Lower leg skin (tissue), 4 donors: ENCODE measurements around the gene RFPL4A. TPM values are rescaled to one million over a fixed set of nuclear protein-coding genes. Genes with fewer than 3 reads are reported as not detected.
"Not testable (repeated sequence)": the region's sequence is repeated elsewhere in the genome, so short reads cannot be mapped to it uniquely, and the experiment has no call there.

Experiments used
- DNase-seq, 2 donors: peaks; one replicate each; pipeline ENCODE4 v3.0.0-alpha.2; 2019; ENCODE audit warnings: low spot score in 2 of 2
- H3K4me3 ChIP-seq: fragments of 200-600 bp; sonication (generic); 2 replicates; pipeline ENCODE4 v1.5.1; 2017; ENCODE audit warnings: mild to moderate bottlenecking, low read depth; ENCODE audit not compliant: poor library complexity, severe bottlenecking
- POLR2A ChIP-seq, 2 donors: fragments of 450-650 bp; IDR thresholded peaks; one replicate each; pipeline ENCODE4 v1.6.1; 2016 to 2017; ENCODE audit warnings: antibody characterized with exemption in 2 of 2, mild to moderate bottlenecking in 1 of 2, moderate library complexity in 1 of 2
- WGBS, 2 donors: methylation state at CpG; one replicate each; pipeline ENCODE4 v1.1.5; 2018; 5-methylcytosine and 5-hydroxymethylcytosine counted together
- intact Hi-C: fragments of 100-400 bp; cut with DNase I; formaldehyde crosslinking; loops from one replicate; pipeline ENCODE4 v1.15.0; 2023; ENCODE audit warnings: low total_unique reads
- total RNA-seq, 4 donors: library from RNA; depleted of rRNA; stranded (reverse); fragments of >200 nt; gene quantifications; one replicate each; pipeline ENCODE4 v1.1.0, GENCODE V29; 2016
- TF ChIP-seq, protein P1 (sequence below), 3 donors: fragments of 450-650 bp; IDR thresholded peaks; one replicate each; pipeline ENCODE4 v1.5.1; 2016; ENCODE audit warnings: antibody characterized with exemption in 3 of 3, mild to moderate bottlenecking in 3 of 3, moderate library complexity in 2 of 3

The RFPL4A gene
- total RNA-seq, 4 donors from 2014 or later, result not detected

DNA sequence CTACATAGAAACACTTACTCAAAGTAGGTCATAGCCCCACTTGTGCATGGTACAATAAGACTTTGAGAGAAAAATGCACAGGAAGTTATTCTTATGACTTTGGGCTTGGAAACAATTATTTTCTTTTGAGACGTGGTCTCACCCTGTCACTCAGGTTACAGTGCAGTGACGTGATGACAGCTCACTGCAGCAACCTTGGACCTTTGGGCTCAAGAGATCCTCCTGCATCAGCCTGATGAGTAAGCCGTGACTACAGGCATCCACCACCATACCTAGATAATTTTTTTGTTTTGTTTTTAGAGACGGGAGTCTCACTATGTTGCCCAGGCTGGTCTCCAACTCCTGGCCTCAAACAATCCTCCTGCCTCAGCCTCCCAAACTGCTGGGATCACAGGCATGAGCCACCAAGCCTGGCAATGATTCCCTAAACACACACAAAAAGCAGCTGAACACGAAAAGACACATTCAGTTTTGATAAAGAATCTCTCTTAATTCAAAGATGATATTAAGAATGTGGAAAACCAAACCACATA lies 38.6 kb upstream of the RFPL4A start:
- intact Hi-C loops, result no loop called here
- no peak for DNase-seq
- TF ChIP-seq, protein P1, sequence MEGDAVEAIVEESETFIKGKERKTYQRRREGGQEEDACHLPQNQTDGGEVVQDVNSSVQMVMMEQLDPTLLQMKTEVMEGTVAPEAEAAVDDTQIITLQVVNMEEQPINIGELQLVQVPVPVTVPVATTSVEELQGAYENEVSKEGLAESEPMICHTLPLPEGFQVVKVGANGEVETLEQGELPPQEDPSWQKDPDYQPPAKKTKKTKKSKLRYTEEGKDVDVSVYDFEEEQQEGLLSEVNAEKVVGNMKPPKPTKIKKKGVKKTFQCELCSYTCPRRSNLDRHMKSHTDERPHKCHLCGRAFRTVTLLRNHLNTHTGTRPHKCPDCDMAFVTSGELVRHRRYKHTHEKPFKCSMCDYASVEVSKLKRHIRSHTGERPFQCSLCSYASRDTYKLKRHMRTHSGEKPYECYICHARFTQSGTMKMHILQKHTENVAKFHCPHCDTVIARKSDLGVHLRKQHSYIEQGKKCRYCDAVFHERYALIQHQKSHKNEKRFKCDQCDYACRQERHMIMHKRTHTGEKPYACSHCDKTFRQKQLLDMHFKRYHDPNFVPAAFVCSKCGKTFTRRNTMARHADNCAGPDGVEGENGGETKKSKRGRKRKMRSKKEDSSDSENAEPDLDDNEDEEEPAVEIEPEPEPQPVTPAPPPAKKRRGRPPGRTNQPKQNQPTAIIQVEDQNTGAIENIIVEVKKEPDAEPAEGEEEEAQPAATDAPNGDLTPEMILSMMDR (IDR thresholded peaks at IDR 0.05), result no peak
- no peak for TF ChIP-seq POLR2A (IDR thresholded peaks at IDR 0.05)
- no peak overlapping the region for H3K4me3 ChIP-seq
- 67 to 70% methylated on average over 5 of the region's 5 CpGs for WGBS, 2 donors

DNA sequence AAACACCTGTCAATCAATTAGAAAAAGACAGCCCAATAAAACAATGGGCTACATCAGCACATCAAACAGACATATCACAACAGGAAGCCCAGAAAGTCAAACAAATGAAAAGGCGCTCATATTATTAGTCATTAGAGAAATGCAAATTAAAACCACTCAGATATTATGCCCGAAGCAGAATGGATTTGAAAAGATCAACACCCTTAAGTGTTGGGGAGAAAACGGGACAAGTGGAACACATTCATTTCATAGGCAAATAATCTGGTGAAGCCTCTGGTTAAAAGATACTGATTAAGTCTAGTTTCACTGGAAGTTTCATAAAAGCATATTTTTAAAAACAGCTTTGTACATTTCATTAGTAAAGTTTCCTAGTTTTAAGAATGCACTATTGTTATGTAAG lies 38.1 kb upstream of the RFPL4A start:
- no peak overlapping the region for H3K4me3 ChIP-seq
- DNase-seq, result no peak
- 80 to 86% methylated on average over 3 of the region's 3 CpGs for whole genome bisulfite sequencing, 2 donors
- TF ChIP-seq, protein P1 (IDR thresholded peaks at IDR 0.05), result no peak
- no peak for TF ChIP-seq POLR2A (IDR thresholded peaks at IDR 0.05)
- intact Hi-C loops, result no loop called here

DNA sequence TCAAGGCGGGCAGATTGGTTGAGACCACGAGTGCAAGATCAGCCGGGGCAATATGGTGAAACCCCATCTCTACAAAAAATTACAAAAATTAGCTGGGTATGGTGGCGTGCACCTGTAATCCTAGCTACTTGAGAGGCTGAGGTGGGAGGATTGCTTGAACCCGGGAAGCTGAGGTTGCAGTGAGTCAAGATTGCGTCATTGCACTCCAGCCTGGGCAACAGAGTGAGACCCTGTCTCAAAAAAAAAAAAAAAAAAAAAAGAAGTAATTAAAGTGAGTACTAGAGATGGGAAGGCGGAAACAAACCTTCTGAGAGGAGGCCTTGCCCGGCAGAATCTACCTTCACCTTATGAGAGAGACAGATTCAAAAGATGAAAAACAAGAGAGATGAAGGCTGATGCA lies 35.4 kb upstream of the RFPL4A start:
- no peak for TF ChIP-seq POLR2A (IDR thresholded peaks at IDR 0.05)
- TF ChIP-seq, protein P1 (IDR thresholded peaks at IDR 0.05), result no peak
- DNase-seq, result no peak
- 82 to 88% methylated on average over 8 of the region's 8 CpGs for WGBS, 2 donors
- no peak overlapping the region for H3K4me3 ChIP-seq
- intact Hi-C loops, result no loop called here

DNA sequence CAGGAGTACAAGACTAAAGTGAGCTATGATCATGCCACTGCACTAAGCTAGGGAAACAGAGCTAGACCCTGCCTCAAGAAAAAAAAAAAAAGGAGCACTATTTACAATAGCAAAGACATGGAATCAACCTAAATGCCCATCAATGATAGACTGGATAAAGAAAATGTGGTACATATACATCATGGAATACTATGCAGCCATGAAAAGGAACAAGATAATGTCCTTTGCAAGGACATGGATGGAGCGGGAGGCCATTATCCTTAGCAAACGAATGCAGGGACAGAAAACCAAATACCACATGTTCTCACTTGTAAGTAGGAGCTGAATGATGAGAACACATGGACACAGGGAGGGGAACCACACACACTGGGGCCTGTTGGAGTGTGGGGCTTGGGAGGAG lies 28.5 kb upstream of the RFPL4A start:
- 78 to 80% methylated on average over 2 of the region's 2 CpGs for WGBS, 2 donors
- intact Hi-C loops, DNase-seq, H3K4me3 ChIP-seq: not testable (repeated sequence)

DNA sequence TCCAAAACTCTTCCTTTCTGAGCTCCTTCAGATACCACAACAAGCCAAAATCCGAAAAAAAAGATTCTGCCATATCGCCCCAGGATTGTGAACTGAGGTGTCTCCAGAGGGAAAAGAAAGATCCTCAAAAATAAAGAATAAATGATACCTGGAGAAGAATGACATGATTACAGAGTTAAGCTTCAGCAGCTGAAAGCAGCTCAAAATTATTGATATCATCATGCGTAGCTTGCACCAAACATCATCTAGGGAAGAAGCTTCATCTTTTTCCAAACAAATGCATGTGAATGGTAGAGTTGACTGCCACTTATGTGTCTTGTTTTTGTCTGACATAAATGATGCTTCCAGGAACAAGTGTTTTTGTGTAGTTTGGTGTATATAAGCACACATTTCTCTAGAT lies 20.6 kb upstream of the RFPL4A start, which contains the start of gene NLRP9:
Gene NLRP9, minus strand, starts transcription at position 101 of the 400 bp plus-strand sequence. Its CDS starts 28 bp downstream, at position 73.
- 86 to 92% methylated on average over 3 of the region's 3 CpGs for WGBS, 2 donors
- H3K4me3 ChIP-seq, result no peak within 1 kb of the TSS
- intact Hi-C loops, result no loop called here
- TF ChIP-seq, protein P1 (IDR thresholded peaks at IDR 0.05), result no peak
- TF ChIP-seq POLR2A (IDR thresholded peaks at IDR 0.05), result no peak
- no peak for DNase-seq

DNA sequence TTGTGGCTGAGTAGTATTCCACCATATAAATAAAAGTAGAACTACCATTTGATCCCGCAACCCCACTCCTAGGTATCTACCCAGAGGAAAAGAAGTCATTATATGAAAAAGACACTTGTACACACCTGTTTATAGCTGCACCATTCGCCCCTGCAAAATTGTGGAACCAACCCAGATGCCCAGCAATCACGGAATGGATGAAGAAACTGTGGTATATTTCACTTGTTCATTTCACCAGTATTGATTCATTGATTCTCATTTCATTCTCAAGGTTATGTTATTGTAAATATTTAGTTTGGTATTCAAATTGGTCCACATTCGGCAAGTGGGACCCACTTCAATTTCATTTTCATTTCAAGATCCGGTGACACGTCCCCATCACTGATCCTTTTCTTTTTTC lies 8.2 kb upstream of the RFPL4A start:
- TF ChIP-seq POLR2A (IDR thresholded peaks at IDR 0.05), result no peak
- TF ChIP-seq, protein P1 (IDR thresholded peaks at IDR 0.05), result no peak
- intact Hi-C loops, result no loop called here
- no peak overlapping the region for H3K4me3 ChIP-seq
- WGBS, 2 donors, result 82 to 89% methylated on average over 6 of the region's 6 CpGs
- no peak for DNase-seq
